ENCODE results near the gene RPL13A.

Gene RPL13A

DNA sequence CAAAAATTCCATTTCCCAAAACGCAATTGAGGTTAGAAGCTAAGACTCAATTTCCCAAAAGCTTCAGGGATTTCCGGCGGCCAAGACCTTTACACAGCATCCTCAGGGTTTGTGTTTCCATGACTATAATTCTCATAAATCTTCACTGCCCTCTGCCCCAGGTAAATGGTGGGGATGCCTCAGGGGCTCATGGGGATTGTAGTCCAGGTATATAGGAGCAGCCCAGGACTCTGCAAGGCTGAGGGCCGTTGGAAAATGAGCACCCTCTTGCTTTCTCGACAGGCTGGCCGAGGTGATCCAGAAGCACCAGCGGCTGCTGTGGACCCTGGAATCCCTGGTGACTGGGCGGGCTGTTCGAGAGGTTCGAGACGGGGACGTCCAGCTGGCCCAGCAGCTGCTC, 28.0 kb upstream of the RPL13A start:
- no peak for TF ChIP-seq CREB1 (IDR thresholded peaks at IDR 0.05; ENCODE audit: low read depth)
- no peak for TF ChIP-seq USF1 (IDR thresholded peaks at IDR 0.05)
- no peak for TF ChIP-seq TCF12 (IDR thresholded peaks at IDR 0.05; ENCODE audit: low read depth)
- no peak for TF ChIP-seq TEAD4 (IDR thresholded peaks at IDR 0.05)
- no peak for TF ChIP-seq TAF1 (IDR thresholded peaks at IDR 0.05; ENCODE audit: low read depth)
- no peak for TF ChIP-seq CEBPB (IDR thresholded peaks at IDR 0.05)

DNA sequence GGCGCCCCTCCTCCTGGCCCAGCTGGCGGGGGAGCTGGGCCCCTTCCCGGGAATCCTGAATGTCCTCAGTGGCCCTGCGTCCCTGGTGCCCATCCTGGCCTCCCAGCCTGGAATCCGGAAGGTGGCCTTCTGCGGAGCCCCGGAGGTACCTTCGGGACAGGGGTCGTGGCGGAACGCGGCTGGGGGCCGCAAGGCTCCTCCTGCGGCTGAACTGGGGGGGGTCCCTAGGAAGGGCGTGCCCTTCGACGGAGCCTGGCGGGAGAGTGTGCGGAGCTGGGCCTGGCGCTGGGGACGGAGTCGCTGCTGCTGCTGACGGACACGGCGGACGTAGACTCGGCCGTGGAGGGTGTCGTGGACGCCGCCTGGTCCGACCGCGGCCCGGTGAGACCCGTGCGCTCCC, 25.8 kb upstream of the RPL13A start:
- TF ChIP-seq ZBTB7A (IDR thresholded peaks at IDR 0.05; ENCODE audit: low read depth) (no peak), USF1 (IDR thresholded peaks at IDR 0.05) (no peak), TEAD4 (IDR thresholded peaks at IDR 0.05) (no peak), RAD21 (IDR thresholded peaks at IDR 0.05; ENCODE audit: low read depth) (no peak), FOXM1 (IDR thresholded peaks at IDR 0.05; ENCODE audit: borderline replicate concordance, low read depth) (no peak), TAF1 (IDR thresholded peaks at IDR 0.05; ENCODE audit: low read depth) (no peak), REST (IDR thresholded peaks at IDR 0.05; ENCODE audit: low read depth) (no peak), TCF12 (IDR thresholded peaks at IDR 0.05; ENCODE audit: low read depth) (no peak), CREB1 (IDR thresholded peaks at IDR 0.05; ENCODE audit: low read depth) (no peak), NFIC (IDR thresholded peaks at IDR 0.05) (no peak)
- TF ChIP-seq, protein P1, sequence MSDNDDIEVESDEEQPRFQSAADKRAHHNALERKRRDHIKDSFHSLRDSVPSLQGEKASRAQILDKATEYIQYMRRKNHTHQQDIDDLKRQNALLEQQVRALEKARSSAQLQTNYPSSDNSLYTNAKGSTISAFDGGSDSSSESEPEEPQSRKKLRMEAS (IDR thresholded peaks at IDR 0.05) = no peak

DNA sequence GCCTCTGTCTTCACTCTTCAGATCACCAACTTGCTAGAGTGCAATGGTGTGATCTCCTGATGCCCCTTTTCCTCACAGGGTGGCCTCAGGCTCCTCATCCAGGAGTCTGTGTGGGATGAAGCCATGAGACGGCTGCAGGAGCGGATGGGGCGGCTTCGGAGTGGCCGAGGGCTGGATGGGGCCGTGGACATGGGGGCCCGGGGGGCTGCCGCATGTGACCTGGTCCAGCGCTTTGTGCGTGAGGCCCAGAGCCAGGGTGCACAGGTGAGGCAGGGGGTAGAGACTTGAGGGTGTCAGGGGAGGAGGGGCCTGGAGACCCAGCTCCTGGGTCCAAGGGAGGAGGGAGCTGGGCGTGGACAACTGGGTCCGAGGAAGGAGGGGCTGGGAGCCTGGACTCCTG, 24.9 kb upstream of the RPL13A start:
- TF ChIP-seq CREB1 (IDR thresholded peaks at IDR 0.05; ENCODE audit: low read depth) (no peak), REST (IDR thresholded peaks at IDR 0.05; ENCODE audit: low read depth) (no peak), ZBTB7A (IDR thresholded peaks at IDR 0.05; ENCODE audit: low read depth) (no peak), CEBPB (IDR thresholded peaks at IDR 0.05) (no peak), USF1 (IDR thresholded peaks at IDR 0.05) (no peak), RAD21 (IDR thresholded peaks at IDR 0.05; ENCODE audit: low read depth) (no peak), NFIC (IDR thresholded peaks at IDR 0.05) (no peak), EP300 (IDR thresholded peaks at IDR 0.05; ENCODE audit: borderline replicate concordance) (no peak), EGR1 (IDR thresholded peaks at IDR 0.05) (no peak), TCF12 (IDR thresholded peaks at IDR 0.05; ENCODE audit: low read depth) (no peak), TAF1 (IDR thresholded peaks at IDR 0.05; ENCODE audit: low read depth) (no peak), YY1 (IDR thresholded peaks at IDR 0.05; ENCODE audit: low read depth) (no peak)
- TF ChIP-seq, protein P1 (IDR thresholded peaks at IDR 0.05) = no peak

DNA sequence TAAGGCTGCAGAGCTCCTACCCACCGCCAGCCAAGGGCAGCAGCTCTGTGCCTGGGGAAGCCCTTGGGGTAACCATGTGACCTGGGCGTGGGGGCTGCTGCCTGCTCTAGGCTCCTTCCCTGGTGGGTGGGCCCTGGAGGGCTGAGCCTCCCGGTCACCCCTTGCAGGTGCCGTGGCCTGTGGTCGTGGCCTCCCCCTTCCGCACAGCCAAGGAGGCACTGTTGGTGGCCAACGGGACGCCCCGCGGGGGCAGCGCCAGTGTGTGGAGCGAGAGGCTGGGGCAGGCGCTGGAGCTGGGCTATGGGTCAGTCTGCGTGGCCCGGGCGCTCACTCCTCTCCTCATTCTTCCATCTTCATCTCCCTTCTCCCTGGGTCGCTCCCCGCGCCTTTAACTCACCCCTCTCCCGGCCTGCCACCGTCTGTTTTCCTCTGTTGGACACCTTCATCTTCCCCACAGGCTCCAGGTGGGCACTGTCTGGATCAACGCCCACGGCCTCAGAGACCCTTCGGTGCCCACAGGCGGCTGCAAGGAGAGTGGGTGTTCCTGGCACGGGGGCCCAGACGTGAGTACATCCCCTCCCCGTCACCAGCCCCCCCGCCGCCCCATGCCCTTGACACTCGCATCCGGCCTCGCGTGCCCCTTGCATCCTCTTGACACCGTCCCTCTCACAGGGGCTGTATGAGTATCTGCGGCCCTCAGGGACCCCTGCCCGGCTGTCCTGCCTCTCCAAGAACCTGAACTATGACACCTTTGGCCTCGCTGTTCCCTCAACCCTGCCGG, 23.3 kb upstream of the RPL13A start:
- TF ChIP-seq TAF1 (IDR thresholded peaks at IDR 0.05; ENCODE audit: low read depth) (no peak), TEAD4 (IDR thresholded peaks at IDR 0.05) (no peak), EP300 (IDR thresholded peaks at IDR 0.05; ENCODE audit: borderline replicate concordance) (no peak), CREB1 (IDR thresholded peaks at IDR 0.05; ENCODE audit: low read depth) (no peak), USF1 (IDR thresholded peaks at IDR 0.05) (no peak), EGR1 (IDR thresholded peaks at IDR 0.05) (no peak), RAD21 (IDR thresholded peaks at IDR 0.05; ENCODE audit: low read depth) (no peak), CEBPB (IDR thresholded peaks at IDR 0.05) (no peak), FOXM1 (IDR thresholded peaks at IDR 0.05; ENCODE audit: borderline replicate concordance, low read depth) (no peak)

- no peak for TF ChIP-seq ZBTB7A (IDR thresholded peaks at IDR 0.05; ENCODE audit: low read depth)
- no peak for TF ChIP-seq YY1 (IDR thresholded peaks at IDR 0.05; ENCODE audit: low read depth)
- TF ChIP-seq EGR1 (IDR thresholded peaks at IDR 0.05) = no peak
- TF ChIP-seq RAD21 (IDR thresholded peaks at IDR 0.05; ENCODE audit: low read depth) = no peak
- TF ChIP-seq NFIC (IDR thresholded peaks at IDR 0.05) = no peak
- no peak for TF ChIP-seq REST (IDR thresholded peaks at IDR 0.05; ENCODE audit: low read depth)
- TF ChIP-seq CEBPB (IDR thresholded peaks at IDR 0.05) = no peak
- TF ChIP-seq CREB1 (IDR thresholded peaks at IDR 0.05; ENCODE audit: low read depth) = no peak
- TF ChIP-seq TEAD4 (IDR thresholded peaks at IDR 0.05) = no peak
- no peak for TF ChIP-seq EP300 (IDR thresholded peaks at IDR 0.05; ENCODE audit: borderline replicate concordance)
- TF ChIP-seq FOXM1 (IDR thresholded peaks at IDR 0.05; ENCODE audit: borderline replicate concordance, low read depth) = no peak
- TF ChIP-seq, protein P1 (IDR thresholded peaks at IDR 0.05) = no peak
- TF ChIP-seq TCF12 (IDR thresholded peaks at IDR 0.05; ENCODE audit: low read depth) = no peak
- no peak for TF ChIP-seq TAF1 (IDR thresholded peaks at IDR 0.05; ENCODE audit: low read depth)
- no peak for TF ChIP-seq USF1 (IDR thresholded peaks at IDR 0.05)
These were observed 22.0 kb upstream of the RPL13A start for GRCh38 chr19:49465371-49465770.

All from Ishikawa (cell line).